Femur (tissue), 1 donor: ENCODE data around the gene CACNG6.
"Not testable (repeated sequence)": the region's sequence is repeated elsewhere in the genome, so short reads cannot be mapped to it uniquely, and the experiment has no call there.

Experiments
- DNase-seq: peaks from one replicate; pipeline ENCODE4 v3.0.0-alpha.2; 2017

CACNG6 gene

GRCh38 chr19:53991224-53992113 is at the start of gene CACNG6:
Gene CACNG6 (plus strand): TSS chr19:53991637. CDS start chr19:53992878, 1,241 bp downstream.
- peak; percentile 75 for DNase-seq

DNA sequence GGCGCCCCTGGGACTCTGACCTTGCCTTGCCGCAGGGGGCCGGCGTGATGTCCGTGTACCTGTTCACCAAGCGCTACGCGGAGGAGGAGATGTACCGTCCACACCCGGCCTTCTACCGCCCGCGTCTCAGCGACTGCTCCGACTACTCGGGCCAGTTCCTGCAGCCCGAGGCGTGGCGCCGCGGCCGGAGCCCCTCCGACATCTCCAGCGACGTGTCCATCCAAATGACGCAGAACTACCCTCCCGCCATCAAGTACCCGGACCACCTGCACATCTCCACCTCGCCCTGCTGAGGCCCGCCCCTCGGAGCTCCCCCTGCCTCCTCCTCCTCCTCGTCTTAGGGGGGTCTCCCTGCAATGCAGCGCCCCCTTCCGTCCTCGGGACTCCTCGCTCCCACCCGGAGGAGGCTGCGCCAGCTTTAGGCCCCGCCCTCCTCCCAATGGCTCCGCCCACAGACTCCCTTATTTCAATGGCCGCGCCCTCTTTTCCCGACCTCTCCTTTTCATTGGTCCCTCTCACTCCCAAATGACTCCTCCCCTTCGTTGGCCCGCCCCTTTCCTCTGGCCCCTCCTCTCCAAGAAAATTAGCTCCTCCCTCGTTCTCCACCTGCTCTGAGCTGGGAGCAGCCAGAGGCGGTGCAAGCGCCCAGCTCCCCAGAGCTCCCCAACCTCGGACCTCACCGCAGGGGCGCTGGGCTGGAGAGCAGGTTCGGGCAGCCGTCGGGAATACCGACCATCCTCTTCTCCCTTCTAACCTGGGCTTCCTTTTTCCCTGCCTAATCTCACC is 49.2 kb upstream of the CACNG6 start:
- DNase-seq, result no peak

DNA sequence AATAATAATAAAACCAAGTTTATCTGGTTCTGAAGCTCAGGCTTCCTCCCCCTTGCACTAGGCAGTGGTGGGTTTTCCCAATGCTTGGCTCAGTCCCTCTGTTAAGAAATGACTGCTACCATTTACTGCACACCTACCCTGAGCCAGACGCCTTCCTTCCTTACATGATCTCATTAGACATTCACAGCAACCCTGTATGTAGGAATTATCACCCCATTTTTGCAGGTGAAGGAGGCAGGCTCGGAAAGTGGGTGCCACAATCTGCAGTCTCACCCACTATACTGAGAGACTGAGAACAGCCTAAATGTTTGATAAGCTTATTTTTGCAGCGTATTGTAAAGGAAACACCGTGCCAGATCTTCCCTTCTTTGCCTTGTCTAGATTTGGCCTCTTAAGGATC is 47.0 kb upstream of the CACNG6 start:
- no peak for DNase-seq

GRCh38 chr19:53944933-53945332 is 46.5 kb upstream of the CACNG6 start:
- no peak for DNase-seq

GRCh38 chr19:53945441-53945840 is 46.0 kb upstream of the CACNG6 start:
- DNase-seq, result no peak

GRCh38 chr19:53945998-53946397 is 45.4 kb upstream of the CACNG6 start:
- no peak for DNase-seq

GRCh38 chr19:53947624-53948023 is 43.8 kb upstream of the CACNG6 start:
- no peak for DNase-seq

- DNase-seq, result not testable (repeated sequence)
Observed at GRCh38 chr19:53948611-53949010, 42.8 kb upstream of the CACNG6 start.

DNA sequence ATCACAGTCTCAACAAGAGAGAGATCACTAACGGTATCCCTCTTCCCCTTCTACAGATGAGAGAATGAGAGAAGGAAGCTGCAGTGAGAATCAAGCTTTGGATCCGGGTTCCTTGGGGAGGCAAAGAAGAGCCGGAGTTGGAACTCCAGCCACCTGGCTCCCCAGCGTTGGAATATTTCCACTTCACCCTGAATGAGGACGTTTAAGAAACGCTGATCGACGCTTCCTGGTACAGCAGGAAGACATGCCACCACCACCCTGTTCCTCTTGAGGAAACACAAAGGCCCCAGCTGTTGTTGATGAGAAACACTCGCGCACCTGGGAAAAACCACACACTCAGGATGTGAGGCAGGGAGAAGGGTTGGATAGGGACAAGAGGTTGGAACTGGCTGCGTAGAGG is 40.0 kb upstream of the CACNG6 start:
- DNase-seq, result no peak

DNA sequence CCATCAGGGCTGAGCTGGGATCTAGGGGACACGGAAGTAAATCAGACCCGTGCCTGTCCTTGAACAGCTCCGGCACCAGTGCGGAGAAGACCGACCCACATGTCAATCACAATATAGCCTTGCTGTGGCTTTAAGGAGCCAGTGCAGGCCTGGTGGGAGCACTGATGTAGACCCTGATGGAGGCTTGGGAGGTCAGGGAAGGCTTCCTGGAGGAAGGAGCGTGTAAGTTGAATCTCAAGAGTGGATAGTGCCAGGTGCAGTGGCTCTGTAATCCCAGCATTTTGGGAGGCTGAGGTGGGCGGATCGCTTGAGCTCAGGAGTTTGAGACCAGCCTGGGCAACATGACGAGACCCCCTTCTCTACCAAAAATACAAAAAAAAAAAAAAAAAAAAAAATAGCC is 39.5 kb upstream of the CACNG6 start:
- no peak for DNase-seq

GRCh38 chr19:53953383-53953782 is 38.1 kb upstream of the CACNG6 start:
- no peak for DNase-seq

GRCh38 chr19:53957448-53958167 is 33.8 kb upstream of the CACNG6 start:
- no peak for DNase-seq

- no peak for DNase-seq
Observed at GRCh38 chr19:53958168-53958571, 33.3 kb upstream of the CACNG6 start.

DNA sequence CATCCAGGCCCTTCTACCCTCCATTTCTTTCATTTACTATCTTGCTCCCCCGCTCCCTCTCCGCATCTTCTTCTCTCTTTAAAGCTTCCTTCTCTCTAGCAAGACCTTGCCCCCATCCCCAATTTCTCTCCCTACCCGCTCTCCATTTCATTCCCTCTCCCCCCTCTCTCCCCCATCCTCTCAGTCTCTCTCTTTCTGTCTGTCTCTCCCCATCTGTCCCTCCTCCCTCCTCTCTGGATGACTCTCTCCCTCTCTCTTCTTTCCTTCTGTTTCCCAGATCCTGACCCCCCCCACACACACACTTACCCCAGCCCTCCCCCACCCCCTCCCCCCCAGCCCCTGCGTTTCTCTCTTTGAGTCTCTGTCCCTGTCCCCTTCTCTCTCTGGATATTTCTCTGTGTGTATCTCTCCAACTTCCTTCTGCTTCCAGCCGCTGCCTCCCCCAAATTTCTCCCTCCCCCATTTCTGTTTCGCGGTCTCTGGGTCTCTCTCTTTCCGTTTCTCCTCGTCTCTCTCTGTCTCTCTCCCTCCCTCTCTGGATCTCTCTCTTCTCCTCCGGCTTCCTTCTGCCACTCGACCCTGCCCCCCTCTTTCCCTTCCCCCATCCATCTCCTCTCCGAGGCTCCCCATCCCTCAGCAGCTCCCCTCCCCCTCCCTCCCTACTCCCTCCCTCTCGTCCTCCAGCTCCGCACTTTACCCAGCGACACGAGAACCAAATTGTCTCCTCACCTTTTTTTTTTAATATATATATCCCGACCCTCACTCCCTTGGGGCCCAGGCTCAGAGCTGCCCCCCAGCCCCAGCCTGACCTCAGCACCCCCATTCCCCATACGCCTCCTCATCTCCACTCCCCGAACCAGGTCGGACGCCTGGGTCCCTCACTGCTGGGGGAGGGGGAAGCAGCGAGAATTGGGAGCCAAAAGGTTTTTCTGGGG is 32.3 kb upstream of the CACNG6 start:
- no peak for DNase-seq

DNA sequence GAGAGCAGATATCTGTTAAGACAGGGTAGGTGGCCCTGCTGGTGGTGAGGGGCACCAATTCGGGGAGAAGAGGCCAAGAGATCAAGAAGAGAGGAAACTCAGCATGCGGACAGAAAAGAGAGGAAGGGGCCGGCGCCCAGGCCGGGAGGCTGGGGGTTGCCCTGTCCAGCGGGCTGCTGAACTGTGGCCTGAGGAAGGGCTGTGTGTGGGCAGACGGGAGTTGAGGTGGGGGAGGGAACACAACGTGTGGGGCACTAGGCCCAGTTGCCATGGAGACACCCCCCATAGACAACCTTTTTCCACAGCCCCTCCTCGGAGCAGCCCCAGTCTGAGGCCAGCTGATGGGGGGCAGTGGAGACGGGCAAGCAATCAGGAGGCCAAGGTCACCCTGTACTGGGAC is 31.2 kb upstream of the CACNG6 start:
- DNase-seq, result no peak

DNA sequence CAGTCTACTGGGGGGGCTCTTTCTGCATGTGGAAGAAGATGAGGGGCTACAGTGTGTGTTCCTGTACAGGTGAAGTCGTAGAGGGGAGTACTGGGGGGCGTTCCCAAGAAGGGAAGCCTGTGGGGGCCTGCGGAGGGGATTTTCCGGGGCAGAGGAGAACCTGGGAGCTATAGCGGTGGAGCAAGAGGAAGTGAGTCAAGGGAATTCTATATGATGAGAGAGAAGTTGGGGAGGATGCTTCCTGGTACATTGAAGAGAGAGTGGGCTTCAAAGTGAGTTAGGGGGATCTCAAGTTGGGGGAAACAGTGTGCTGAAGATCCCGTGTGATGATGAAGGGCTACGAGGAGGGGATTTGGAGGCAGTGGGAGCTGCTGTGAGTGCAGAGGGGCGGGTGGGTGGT is 30.6 kb upstream of the CACNG6 start:
- no peak for DNase-seq

GRCh38 chr19:53961523-53962356 is 29.7 kb upstream of the CACNG6 start:
- no peak for DNase-seq

- no peak for DNase-seq
Observed at GRCh38 chr19:53962887-53963431, 28.5 kb upstream of the CACNG6 start, which contains the start of gene CACNG8. Gene CACNG8 (plus strand): TSS chr19:53962937.

GRCh38 chr19:53965091-53965490 is 26.3 kb upstream of the CACNG6 start:
- DNase-seq, result no peak

DNA sequence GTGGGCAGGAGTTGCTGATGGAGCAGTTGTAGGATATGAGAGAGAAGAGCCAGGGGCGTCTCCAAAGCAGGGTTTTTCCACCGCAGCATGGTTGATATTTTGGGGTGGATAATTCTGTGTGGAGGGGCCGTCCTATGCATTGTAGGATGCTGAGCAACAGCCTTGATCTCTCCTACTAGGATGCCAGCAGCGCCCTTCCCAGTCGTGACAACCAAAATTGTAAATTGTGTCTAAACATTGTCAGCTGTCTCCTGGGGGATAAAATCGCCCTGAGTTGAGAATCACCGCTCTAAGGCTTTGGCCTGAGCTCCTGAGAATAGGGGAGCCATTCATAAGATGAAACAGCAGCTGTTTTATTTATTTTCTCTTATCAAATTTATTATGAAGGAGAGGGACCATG is 24.5 kb upstream of the CACNG6 start:
- no peak for DNase-seq

- no peak for DNase-seq
Observed at GRCh38 chr19:53969366-53969765, 22.1 kb upstream of the CACNG6 start.
